Subcutaneous abdominal adipose tissue (tissue), 5 donors: ENCODE results near the gene ZNF692.

Experiments used
- H3K27ac ChIP-seq: one replicate; pipeline ENCODE4 v1.7.0; 2013; ENCODE audit warnings: low read depth, mild to moderate bottlenecking, inconsistent platforms, low read length, moderate library complexity
- H3K27me3 ChIP-seq, 5 donors: one replicate each; pipeline ENCODE4 v1.7.0; 2013; ENCODE audit warnings: low read length in 5 of 5, inconsistent platforms in 1 of 5; ENCODE audit not compliant: control insufficient read depth in 5 of 5, insufficient read depth in 4 of 5
- H3K36me3 ChIP-seq, 5 donors: one replicate each; pipeline ENCODE4 v1.7.0; 2013; ENCODE audit warnings: low read length in 5 of 5; ENCODE audit not compliant: control insufficient read depth in 5 of 5, insufficient read depth in 5 of 5
- H3K4me1 ChIP-seq, 5 donors: one replicate each; pipeline ENCODE4 v1.7.0; 2013; ENCODE audit warnings: low read length in 5 of 5, mild to moderate bottlenecking in 3 of 5, moderate library complexity in 1 of 5; ENCODE audit not compliant: control insufficient read depth in 5 of 5, insufficient read depth in 5 of 5
- H3K4me3 ChIP-seq, 5 donors: one replicate each; pipeline ENCODE4 v1.7.0; 2013; ENCODE audit warnings: low read length in 5 of 5, low read depth in 1 of 5
- H3K9ac ChIP-seq, 5 donors: one replicate each; pipeline ENCODE4 v1.7.0; 2013; ENCODE audit warnings: low read length in 5 of 5, mild to moderate bottlenecking in 4 of 5, moderate library complexity in 3 of 5
- H3K9me3 ChIP-seq, 5 donors: one replicate each; pipeline ENCODE4 v1.7.0; 2013; ENCODE audit warnings: low read length in 5 of 5; ENCODE audit not compliant: control insufficient read depth in 5 of 5
- donor health status: healthy.
- donor health status: healthy.
- donor health status: healthy.
- donor health status: healthy.
- donor health status: healthy.

Gene ZNF692, protein sequence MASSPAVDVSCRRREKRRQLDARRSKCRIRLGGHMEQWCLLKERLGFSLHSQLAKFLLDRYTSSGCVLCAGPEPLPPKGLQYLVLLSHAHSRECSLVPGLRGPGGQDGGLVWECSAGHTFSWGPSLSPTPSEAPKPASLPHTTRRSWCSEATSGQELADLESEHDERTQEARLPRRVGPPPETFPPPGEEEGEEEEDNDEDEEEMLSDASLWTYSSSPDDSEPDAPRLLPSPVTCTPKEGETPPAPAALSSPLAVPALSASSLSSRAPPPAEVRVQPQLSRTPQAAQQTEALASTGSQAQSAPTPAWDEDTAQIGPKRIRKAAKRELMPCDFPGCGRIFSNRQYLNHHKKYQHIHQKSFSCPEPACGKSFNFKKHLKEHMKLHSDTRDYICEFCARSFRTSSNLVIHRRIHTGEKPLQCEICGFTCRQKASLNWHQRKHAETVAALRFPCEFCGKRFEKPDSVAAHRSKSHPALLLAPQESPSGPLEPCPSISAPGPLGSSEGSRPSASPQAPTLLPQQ

DNA sequence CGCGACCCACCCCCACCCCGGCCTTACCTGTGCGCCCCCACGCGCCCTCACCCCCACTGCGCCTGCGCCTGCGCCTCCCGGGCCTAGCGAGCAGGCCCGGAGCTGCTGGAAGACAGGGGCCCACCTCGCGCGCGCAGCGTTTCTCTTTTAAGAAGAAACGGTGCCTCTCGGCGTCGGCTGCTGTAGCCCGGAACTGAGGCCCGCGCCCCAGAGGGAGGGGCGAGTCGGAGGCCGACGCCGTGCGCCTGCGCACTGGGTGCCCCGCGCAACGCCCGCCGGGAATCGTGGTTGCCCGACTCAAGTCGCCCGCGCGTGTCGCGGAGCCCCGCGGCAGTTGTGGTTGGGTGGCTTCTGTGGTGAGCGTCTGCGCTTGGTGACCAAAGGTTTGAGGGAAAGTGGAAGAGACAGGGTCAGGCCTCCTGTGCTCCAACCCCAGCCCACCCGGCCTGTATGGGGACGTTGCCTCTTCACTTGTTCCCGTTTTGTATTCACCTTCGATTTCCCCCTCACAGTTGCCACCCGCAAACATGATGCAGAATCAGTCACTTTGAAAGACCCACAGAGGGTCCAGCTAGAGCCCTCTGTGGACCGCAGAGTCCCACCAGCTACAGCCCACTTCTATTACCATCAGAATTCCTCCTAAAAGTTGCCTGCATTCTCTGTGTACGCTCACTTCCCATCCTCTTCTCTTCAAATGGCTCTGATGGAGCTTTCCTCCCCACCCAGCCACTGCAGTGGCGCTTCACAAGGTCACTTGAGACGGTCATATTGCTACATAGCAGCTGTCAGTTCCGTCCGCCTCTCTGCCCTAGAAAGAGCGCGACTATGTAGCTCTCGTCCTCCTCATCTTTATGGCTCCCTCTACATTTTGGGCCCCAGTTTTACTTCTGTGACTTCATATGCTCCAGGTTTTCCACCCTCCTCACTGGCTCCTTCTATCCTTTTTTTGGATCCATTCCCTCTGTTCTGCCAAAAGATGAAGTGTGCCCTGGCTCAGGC lies at the start of gene ZNF692:
ZNF692 (minus strand) TSS at position 195 of the 999 bp plus-strand sequence. CDS start 776 bp downstream, outside the sequence.
- Histone ChIP-seq H3K9me3 (no peaks in the 10 kb centered on the region), H3K9ac (peak within 1 kb of the TSS; percentile 81 to 90 (median 84)), H3K4me3 (peak within 1 kb of the TSS; percentile 75 to 88 (median 77)), H3K27ac (peak within 1 kb of the TSS; percentile 86), H3K27me3 (no peaks in the 10 kb centered on the region), H3K36me3 (peaks cover 0 to 12% (median 6%) of the 10 kb centered on the region in 5 donors), H3K4me1 (peaks cover 9 to 38% (median 38%) of the 10 kb centered on the region in 5 donors)

DNA sequence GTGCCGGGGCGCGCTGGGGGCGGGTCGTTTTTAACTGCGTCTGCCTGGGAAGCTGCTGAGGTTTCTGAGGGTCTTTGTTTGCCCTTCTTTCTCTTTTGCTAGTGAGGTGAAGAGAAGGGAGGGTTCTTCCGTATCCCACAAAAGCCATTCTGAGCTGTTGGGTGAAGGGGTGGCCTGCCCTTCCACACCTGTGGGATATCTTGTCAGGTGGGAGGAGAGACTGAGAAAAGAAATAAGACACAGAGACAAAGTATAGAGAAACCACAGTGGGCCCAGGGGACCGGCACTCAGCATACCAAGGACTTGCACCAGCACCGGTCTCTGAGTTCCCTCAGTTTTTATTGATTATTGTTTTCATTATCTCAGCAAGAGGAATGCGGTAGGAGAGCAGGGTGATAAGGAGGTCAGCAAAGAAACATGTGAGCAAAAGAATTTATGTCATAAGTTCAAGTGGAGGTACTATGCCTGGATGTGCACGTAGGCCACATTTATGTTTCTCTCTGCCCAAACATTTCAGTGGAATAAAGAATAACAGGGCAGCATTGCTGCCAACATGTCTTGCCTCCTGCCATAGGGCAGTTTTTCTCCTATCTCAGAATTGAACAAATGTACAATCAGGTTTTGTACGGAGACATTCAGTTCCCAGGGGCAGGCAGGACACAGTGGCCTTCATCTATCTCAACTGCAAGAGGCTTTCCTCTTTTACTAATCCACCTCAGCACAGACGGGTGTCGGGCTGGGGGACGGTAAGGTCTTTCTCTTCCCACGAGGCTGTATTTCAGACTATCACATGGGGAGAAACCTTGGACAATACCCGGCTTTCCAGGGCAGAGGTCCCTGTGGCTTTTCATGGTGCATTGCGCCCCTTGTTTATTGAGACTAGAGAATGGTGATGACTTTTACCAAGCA lies 48.1 kb upstream of the ZNF692 start:
- peaks cover 0 to 2% (median 0%) of the 10 kb centered on the region in 5 donors for H3K36me3 ChIP-seq
- peak overlapping the region; percentile 70 to 90 (median 76) for H3K4me3 ChIP-seq
- H3K27ac ChIP-seq: peak overlapping the region; percentile 67
- no peaks in the 10 kb centered on the region for H3K27me3 ChIP-seq
- H3K9ac ChIP-seq: peak overlapping the region in 4 of 5 donors; percentile 65 to 80 (median 73)
- peaks cover 3 to 19% (median 14%) of the 10 kb centered on the region in 5 donors for H3K4me1 ChIP-seq
- no peaks in the 10 kb centered on the region for H3K9me3 ChIP-seq

DNA sequence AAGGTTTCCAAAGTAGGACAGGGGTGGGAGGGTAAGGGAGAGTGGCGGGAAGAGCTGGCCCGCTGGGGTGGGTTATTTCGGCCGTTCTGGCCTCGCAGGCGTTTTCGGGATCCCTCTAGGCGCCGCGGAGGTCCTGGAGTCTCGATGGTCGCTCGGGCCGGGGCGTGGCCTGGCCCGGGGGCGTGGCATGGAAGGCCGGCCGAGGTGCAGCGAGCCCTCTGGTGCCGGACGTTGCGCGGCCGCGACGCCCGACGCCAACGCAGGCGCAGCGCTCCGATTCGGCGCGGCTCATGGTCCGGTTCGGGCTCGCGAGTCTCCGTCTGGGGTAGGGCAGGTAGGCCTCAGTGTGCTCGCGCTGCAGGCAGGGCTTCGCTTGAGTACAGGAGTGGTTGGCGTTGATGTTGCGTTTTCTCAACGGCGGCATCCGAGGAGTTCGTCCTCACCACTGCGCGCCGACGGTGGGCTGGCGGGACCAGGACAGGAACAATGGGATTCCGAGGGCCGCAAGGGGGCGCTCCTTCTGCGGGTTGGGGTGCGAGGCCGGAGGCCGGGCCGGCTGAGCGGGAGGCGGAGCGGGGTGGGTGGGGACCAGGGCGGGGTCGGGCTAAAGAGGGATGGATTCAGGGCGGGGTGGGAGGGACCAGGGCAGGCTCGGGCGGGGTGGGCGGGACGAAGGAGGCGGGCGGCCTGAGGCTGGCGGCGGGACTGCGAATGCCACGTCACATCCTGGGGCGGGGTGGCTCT lies 47.3 kb upstream of the ZNF692 start, which contains the start of gene PGBD2:
PGBD2 (plus strand) TSS at position 227 of the 744 bp plus-strand sequence. CDS start 7,628 bp downstream, outside the sequence.
- peaks cover 3 to 19% (median 14%) of the 10 kb centered on the region in 5 donors for H3K4me1 ChIP-seq
- H3K9me3 ChIP-seq: no peaks in the 10 kb centered on the region
- peak within 1 kb of the TSS; percentile 68 to 82 (median 75) for H3K9ac ChIP-seq
- peaks cover 0 to 2% (median 0%) of the 10 kb centered on the region in 5 donors for H3K36me3 ChIP-seq
- peak within 1 kb of the TSS; percentile 80 for H3K27ac ChIP-seq
- peak within 1 kb of the TSS; percentile 85 to 95 (median 90) for H3K4me3 ChIP-seq
- H3K27me3 ChIP-seq: no peaks in the 10 kb centered on the region

DNA sequence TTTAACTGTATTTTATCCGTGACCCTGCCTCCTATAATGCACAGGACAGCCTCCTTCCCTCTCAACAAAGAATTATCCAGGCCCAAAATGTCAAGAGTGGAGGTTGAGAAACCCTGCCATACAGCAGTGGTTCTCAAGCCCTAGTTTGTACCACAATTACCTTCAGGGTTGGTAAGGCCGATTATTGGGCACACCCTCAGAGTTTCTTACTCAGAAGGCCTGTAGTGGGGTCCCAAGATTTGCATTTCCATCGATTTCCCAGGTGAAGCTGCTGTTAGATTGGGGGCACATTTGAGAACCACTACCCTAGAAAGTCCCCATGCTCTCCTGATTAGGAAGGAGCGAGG lies 46.8 kb upstream of the ZNF692 start:
- Histone ChIP-seq H3K4me1 (peaks cover 3 to 19% (median 14%) of the 10 kb centered on the region in 5 donors), H3K4me3 (peak overlapping the region; percentile 81 to 95 (median 87)), H3K27me3 (no peaks in the 10 kb centered on the region), H3K9ac (peak overlapping the region; percentile 58 to 82 (median 70)), H3K9me3 (no peaks in the 10 kb centered on the region), H3K27ac (peak overlapping the region; percentile 80), H3K36me3 (peaks cover 0 to 2% (median 0%) of the 10 kb centered on the region in 5 donors)

DNA sequence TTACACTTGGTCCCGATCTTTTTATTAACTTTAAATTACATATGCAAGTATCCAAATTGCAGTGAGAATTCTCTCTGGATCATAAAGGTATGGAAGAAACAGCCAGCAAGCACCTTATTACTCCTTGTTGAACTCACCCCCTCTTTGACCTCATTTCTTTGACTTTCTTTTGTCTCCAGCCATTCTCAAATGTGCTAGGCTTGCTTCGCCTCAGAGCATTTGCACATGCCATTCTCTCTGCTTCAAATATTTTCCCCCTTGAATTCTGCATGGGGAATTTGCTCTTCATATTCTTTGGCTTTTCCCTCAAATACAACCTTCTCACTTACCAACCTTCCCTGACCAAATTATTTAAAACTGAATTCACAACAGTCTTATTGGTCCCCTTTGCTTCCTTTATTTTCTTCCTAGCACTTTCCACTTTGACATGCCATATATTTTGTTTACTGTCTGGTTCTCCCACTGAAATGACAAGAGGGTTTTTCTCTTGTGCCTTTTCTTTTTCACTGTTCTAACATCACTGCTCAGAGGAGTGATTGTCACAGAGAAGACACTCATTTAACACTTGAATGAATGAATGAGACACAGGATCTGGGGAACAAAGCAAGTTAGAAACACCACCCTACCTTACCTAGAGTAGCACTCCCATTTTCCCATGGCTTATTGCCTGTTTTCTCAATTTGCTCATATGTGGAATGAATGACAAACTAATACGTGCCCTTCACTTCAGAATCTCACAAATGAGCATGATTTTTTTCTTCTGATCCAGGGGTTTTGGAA lies 45.7 kb upstream of the ZNF692 start:
- Histone ChIP-seq H3K27me3 (no peaks in the 10 kb centered on the region), H3K9me3 (no peaks in the 10 kb centered on the region), H3K4me1 (peaks cover 3 to 19% (median 14%) of the 10 kb centered on the region in 5 donors), H3K36me3 (no peaks in the 10 kb centered on the region), H3K9ac (no peak overlapping the region), H3K4me3 (no peak overlapping the region), H3K27ac (no peak overlapping the region)

DNA sequence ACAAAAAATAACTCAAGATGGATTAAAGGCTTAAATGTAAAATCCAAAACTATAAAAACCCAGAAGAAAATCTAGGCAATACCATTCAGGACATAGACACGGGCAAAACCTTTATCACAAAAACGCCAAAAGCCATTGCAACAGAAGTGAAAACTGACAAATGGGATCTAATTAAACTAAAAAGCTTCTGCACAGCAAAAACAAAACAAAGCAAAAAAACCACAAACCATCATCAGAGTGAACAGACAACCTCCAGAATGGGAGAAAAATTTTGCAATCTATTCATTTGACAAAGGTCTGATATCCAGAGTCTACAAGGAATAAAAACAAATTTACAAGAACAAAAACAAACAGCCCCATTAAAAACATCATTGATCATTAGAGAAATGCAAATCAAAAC lies 42.7 kb upstream of the ZNF692 start:
- Histone ChIP-seq H3K9ac (no peak overlapping the region), H3K27ac (no peak overlapping the region), H3K4me3 (no peak overlapping the region), H3K4me1 (peaks cover 0 to 8% (median 6%) of the 10 kb centered on the region in 5 donors), H3K27me3 (peaks cover 6 to 15% (median 11%) of the 10 kb centered on the region in 5 donors), H3K36me3 (no peaks in the 10 kb centered on the region), H3K9me3 (no peaks in the 10 kb centered on the region)

DNA sequence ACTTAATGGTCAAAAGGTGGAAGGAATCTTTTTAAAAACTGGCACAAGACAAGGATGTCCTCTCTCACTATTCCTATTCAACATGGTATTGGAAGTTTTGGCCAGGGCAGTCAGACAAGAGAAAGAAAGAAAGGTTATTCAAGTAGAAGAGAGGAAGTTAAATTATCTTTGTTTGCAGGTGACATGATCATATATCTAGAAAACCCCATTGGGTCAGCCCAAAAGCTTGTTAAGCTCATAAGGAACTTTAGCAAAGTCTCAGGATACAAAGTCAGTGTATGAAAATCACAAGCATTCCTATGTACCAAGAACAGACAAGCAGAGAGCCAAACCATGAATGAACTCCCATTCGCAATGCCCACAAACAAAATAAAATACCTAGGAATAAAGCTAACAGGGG lies 41.8 kb upstream of the ZNF692 start:
- H3K36me3 ChIP-seq: no peaks in the 10 kb centered on the region
- H3K4me3 ChIP-seq: no peak overlapping the region
- no peaks in the 10 kb centered on the region for H3K9me3 ChIP-seq
- H3K9ac ChIP-seq: no peak overlapping the region
- peaks cover 0 to 4% (median 4%) of the 10 kb centered on the region in 5 donors for H3K4me1 ChIP-seq
- H3K27me3 ChIP-seq: peaks cover 6 to 18% (median 13%) of the 10 kb centered on the region in 5 donors
- H3K27ac ChIP-seq: no peak overlapping the region
